CD4-positive, alpha-beta T cell (primary cell): ENCODE measurements around the gene CACNA2D1. TPM values are rescaled to one million over a fixed set of nuclear protein-coding genes. Genes with fewer than 3 reads are reported as not detected.

Source experiments
- ATAC-seq: fragments of 200-7000 bp; cut with Tn5 transposase; one replicate; pipeline ENCODE4 v1.10.0; 2022; ENCODE audit warnings: mild to moderate bottlenecking; ENCODE audit not compliant: poor library complexity
- CTCF ChIA-PET: fragments of 350-600 bp; sonication (Branson Sonifier 250); formaldehyde crosslinking; loops from one replicate; lab custom pipeline; 2021; ENCODE audit warnings: antibody characterized with exemption, inconsistent platforms; lab: Charles Lee
- POLR2A ChIA-PET: fragments of 350-600 bp; sonication (Branson Sonifier 250); formaldehyde crosslinking; loops from one replicate; lab custom pipeline; 2021; ENCODE audit warnings: antibody characterized with exemption, inconsistent platforms; lab: Charles Lee
- DNase-seq, 14 experiments: peaks; one replicate each; pipeline ENCODE4 v3.0.0-alpha.2; 2013 to 2020; ENCODE audit warnings: mixed read lengths in 2 of 14
- H3K27ac ChIP-seq, 2 donors: one replicate each; pipeline versions ENCODE4 v1.5.1 to v1.7.0; 2013; ENCODE audit warnings: low read length in 2 of 2, low read depth in 1 of 2, mild to moderate bottlenecking in 1 of 2
- H3K27me3 ChIP-seq, 2 experiments: 1 replicate in 1 of 2; 2 replicates in 1 of 2; pipeline versions ENCODE4 v1.6.1 to v1.7.0; 2013; ENCODE audit warnings: low read length in 2 of 2, control low read depth in 1 of 2, mild to moderate bottlenecking in 1 of 2, moderate library complexity in 1 of 2; ENCODE audit not compliant: insufficient read depth in 2 of 2, control insufficient read depth in 1 of 2
- H3K36me3 ChIP-seq: one replicate; pipeline ENCODE4 v1.6.1; 2013; ENCODE audit warnings: low read length, control low read depth; ENCODE audit not compliant: insufficient read depth
- H3K4me1 ChIP-seq: one replicate; pipeline ENCODE4 v1.6.1; 2013; ENCODE audit warnings: low read length, control low read depth; ENCODE audit not compliant: insufficient read depth
- H3K4me3 ChIP-seq: one replicate; pipeline ENCODE4 v1.5.1; 2013; ENCODE audit warnings: mild to moderate bottlenecking, low read length, moderate library complexity
- H3K9me3 ChIP-seq, 2 experiments: 1 replicate in 1 of 2; 2 replicates in 1 of 2; pipeline versions ENCODE4 v1.6.1 to v1.7.0; 2013; ENCODE audit warnings: low read length in 2 of 2, mild to moderate bottlenecking in 2 of 2, control low read depth in 1 of 2, moderate library complexity in 1 of 2; ENCODE audit not compliant: control insufficient read depth in 1 of 2, insufficient read depth in 1 of 2
- H3K27ac Mint-ChIP-seq: one replicate; pipeline ENCODE4 v1.8.0; 2020; ENCODE audit warnings: mixed read lengths
- H3K27me3 Mint-ChIP-seq: one replicate; pipeline ENCODE4 v1.8.0; 2021; ENCODE audit warnings: mixed read lengths
- H3K36me3 Mint-ChIP-seq: one replicate; pipeline ENCODE4 v1.8.0; 2021; ENCODE audit warnings: low read depth, mixed read lengths
- H3K4me1 Mint-ChIP-seq: one replicate; pipeline ENCODE4 v1.8.0; 2021; ENCODE audit warnings: low read depth, mixed read lengths
- H3K4me3 Mint-ChIP-seq: one replicate; pipeline ENCODE4 v1.8.0; 2020; ENCODE audit warnings: mild to moderate bottlenecking, mixed read lengths
- H3K9me3 Mint-ChIP-seq: one replicate; pipeline ENCODE4 v1.8.0; 2020; ENCODE audit warnings: mixed read lengths
- CTCF ChIP-seq: fragments of 200-600 bp; IDR thresholded peaks from one replicate; pipeline ENCODE4 v1.8.0; 2022; ENCODE audit warnings: antibody characterized with exemption, mild to moderate bottlenecking
- intact Hi-C, 2 experiments: fragments of 100-400 bp; cut with DNase I in 1 of 2; cut with micrococcal nuclease in 1 of 2; formaldehyde crosslinking; loops; one replicate each; pipeline versions ENCODE4 v1.15.1 to v1.9.0; 2023 to 2025; cut with DNase I, micrococcal nuclease
- total RNA-seq, 174 experiments: library from RNA in 2 of 174; stranded (reverse) in 2 of 174; gene quantifications; one replicate each; pipeline ENCODE4 v1.2.3 and lab custom pipeline; 2021 to 2026

Gene CACNA2D1
- total RNA-seq, 2 experiments from 2014 or later: not detected

- Mint-ChIP-seq H3K4me1 (no peaks in the 10 kb centered on the region), H3K27ac (no peak overlapping the region), H3K36me3 (no peaks in the 10 kb centered on the region), H3K9me3 (peaks cover 3% of the 10 kb centered on the region), H3K4me3 (no peak overlapping the region), H3K27me3 (no peaks in the 10 kb centered on the region)
- POLR2A ChIA-PET: no interaction called here
- H3K27ac ChIP-seq: no peak overlapping the region
- intact Hi-C loops: no loop called here
- CTCF ChIA-PET: no interaction called here
- no peak for ATAC-seq
- no peaks in the 10 kb centered on the region for H3K9me3 ChIP-seq
- H3K4me1 ChIP-seq: no peaks in the 10 kb centered on the region
- H3K27me3 ChIP-seq: no peaks in the 10 kb centered on the region
- no peak for DNase-seq
- H3K4me3 ChIP-seq: no peak overlapping the region
- no peak for TF ChIP-seq CTCF
- H3K36me3 ChIP-seq: no peaks in the 10 kb centered on the region
Observed at GRCh38 chr7:82211333-82211732, 232.2 kb downstream of the CACNA2D1 start.

- no peaks in the 10 kb centered on the region for H3K36me3 ChIP-seq
- POLR2A ChIA-PET: no interaction called here
- no peak overlapping the region for H3K4me3 ChIP-seq
- CTCF ChIA-PET: no interaction called here
- Mint-ChIP-seq H3K4me3 (no peak overlapping the region), H3K9me3 (peaks cover 3% of the 10 kb centered on the region), H3K27me3 (no peaks in the 10 kb centered on the region), H3K27ac (no peak overlapping the region), H3K4me1 (no peaks in the 10 kb centered on the region), H3K36me3 (no peaks in the 10 kb centered on the region)
- H3K27ac ChIP-seq: no peak overlapping the region
- DNase-seq (no peak), ATAC-seq (no peak)
- no peaks in the 10 kb centered on the region for H3K9me3 ChIP-seq
- TF ChIP-seq CTCF: no peak
- no peaks in the 10 kb centered on the region for H3K27me3 ChIP-seq
- intact Hi-C loops: no loop called here
- no peaks in the 10 kb centered on the region for H3K4me1 ChIP-seq
Observed at GRCh38 chr7:82210416-82211184, 233.0 kb downstream of the CACNA2D1 start.

GRCh38 chr7:82209179-82209747, 234.3 kb downstream of the CACNA2D1 start:
- TF ChIP-seq CTCF: no peak
- no peaks in the 10 kb centered on the region for H3K36me3 Mint-ChIP-seq
- Histone ChIP-seq H3K36me3 (no peaks in the 10 kb centered on the region), H3K4me3 (no peak overlapping the region), H3K4me1 (no peaks in the 10 kb centered on the region), H3K9me3 (no peaks in the 10 kb centered on the region), H3K27me3 (no peaks in the 10 kb centered on the region), H3K27ac (no peak overlapping the region)
- no peak overlapping the region for H3K27ac Mint-ChIP-seq
- H3K4me1 Mint-ChIP-seq: no peaks in the 10 kb centered on the region
- H3K4me3 Mint-ChIP-seq: no peak overlapping the region
- H3K9me3 Mint-ChIP-seq: peaks cover 3% of the 10 kb centered on the region
- ATAC-seq (no peak), DNase-seq (no peak)
- H3K27me3 Mint-ChIP-seq: no peaks in the 10 kb centered on the region
- intact Hi-C loops: no loop called here
- CTCF ChIA-PET: no interaction called here
- POLR2A ChIA-PET: no interaction called here
